Measurements from ENCODE around the gene ANAPC13.

The ANAPC13 gene

GRCh38 chr3:134472831-134473230 lies 13.0 kb downstream of the ANAPC13 start:
- TF ChIP-seq ZFX (IDR thresholded peaks at IDR 0.05): no peak
- no peak for TF ChIP-seq CTCF (conservative IDR thresholded peaks at IDR 0.05)

DNA sequence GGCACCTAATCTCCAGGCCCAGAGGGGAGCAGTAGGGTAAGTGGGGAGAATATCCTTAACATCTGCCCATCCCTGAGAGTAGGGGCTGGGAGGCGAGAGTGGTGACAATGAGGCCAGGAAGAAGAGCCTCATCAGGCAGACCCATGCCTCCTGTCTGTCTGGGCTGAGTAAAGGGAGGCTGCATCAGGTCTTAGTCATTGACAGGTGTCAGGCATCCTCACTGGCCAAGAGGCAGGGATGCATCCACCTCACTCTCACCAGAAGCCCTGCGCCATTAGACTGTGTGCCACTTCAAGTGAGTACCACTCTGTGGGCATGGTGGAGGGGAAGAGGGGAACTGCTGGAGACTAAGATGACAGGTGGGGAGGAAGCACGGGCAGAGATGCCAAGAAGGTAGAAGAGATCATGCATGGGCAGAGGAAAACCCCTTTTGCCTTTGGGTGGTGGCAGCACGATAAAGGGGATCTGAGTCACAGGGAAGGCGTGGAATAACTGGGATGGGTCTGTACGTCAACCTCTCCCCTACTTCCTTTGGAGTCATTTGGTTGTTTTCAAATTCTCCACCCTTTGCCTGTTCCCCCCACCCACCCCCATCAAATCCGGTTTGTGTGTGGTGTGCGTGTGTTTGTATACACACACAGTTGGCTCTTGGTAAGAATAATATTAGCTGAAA lies 14.1 kb downstream of the ANAPC13 start:
- TF ChIP-seq CTCF (conservative IDR thresholded peaks at IDR 0.05) (no peak), ZFX (IDR thresholded peaks at IDR 0.05) (no peak)
- no peak overlapping the region for H3K27ac ChIP-seq

More at GRCh38 chr3:134472831-134473230, 13.0 kb downstream of the ANAPC13 start:
- no peak overlapping the region for H3K27ac ChIP-seq

- no peak overlapping the region for H3K27ac ChIP-seq
- no peak for TF ChIP-seq ZFX (IDR thresholded peaks at IDR 0.05)
- no peak for TF ChIP-seq CTCF (conservative IDR thresholded peaks at IDR 0.05)
These were observed 17.3 kb downstream of the ANAPC13 start for GRCh38 chr3:134468519-134468918.

DNA sequence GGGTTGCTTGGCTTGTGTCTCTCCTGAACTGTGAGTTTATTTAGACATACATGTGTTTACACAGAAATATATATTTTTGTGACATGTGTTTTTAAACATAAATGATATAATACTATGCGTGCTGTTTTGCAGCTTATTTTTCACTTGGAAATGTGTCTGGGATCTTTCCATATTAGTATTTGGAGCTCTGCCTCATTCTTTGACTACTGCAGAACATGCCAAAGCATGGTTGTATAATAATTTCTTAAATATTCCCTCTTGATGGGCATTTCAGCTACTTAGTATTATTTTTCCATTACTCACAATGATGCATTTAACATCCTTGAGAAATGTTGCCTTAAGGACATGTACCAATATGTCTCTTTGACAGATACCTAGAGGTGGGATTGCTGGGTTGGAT lies 19.5 kb downstream of the ANAPC13 start:
- H3K27ac ChIP-seq: no peak overlapping the region
- no peak for TF ChIP-seq ZFX (IDR thresholded peaks at IDR 0.05)
- no peak for TF ChIP-seq CTCF (conservative IDR thresholded peaks at IDR 0.05)

- TF ChIP-seq ZFX (IDR thresholded peaks at IDR 0.05) (no peak), CTCF (conservative IDR thresholded peaks at IDR 0.05) (no peak)
- no peak overlapping the region for H3K27ac ChIP-seq
These were observed 21.0 kb downstream of the ANAPC13 start for GRCh38 chr3:134464689-134465365.

DNA sequence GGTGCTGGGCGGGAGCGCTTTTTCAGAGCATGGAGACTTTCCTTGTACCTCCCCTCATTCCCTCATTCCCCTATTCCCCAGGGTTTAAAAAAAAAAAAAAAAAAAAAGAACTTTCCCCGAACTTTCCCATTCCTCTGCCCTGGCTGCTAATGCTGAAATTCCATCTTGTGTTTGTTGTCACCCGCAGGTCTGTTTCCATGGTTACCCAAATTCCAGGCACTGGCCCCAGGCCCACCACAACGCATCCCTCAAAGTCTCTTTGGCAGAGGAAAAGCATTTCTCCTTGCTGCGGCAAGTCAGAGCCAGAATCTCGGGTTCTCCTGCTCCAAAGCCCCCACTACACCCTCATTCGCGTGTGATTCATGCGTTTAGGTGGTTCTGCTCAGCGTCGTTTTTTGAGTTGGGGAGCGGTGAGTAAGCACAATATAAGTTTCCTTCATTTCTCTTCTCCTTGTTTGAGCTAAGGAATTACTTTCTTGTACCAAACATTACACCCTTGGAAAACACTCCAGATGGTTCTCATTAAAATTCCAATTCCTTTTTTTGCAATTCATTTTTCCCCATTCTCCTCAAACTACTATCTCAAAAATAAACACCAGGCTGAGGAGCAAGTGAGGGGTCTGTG lies 21.6 kb downstream of the ANAPC13 start:
- TF ChIP-seq CTCF (conservative IDR thresholded peaks at IDR 0.05) (no peak), ZFX (IDR thresholded peaks at IDR 0.05) (no peak)
- no peak overlapping the region for H3K27ac ChIP-seq

DNA sequence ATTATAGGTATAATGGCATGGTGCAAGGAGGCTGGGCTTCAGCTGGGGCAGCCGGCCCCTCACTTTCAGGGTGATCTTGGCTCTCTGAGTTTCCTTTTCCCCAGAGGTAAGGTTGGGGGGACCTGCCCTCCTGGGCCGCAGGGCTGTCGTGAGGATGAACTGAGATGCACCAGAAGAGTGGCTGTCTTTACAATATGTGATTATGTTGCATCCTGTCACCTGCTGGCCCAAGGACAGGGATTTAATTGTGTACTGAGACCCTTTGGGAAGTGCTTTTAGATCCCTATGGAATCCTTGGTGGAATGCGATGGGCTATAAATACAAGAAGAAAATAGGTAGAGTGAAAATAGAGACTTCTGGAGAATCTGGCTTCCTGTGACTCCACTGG lies 22.1 kb downstream of the ANAPC13 start:
- H3K27ac ChIP-seq: no peak overlapping the region
- TF ChIP-seq CTCF (conservative IDR thresholded peaks at IDR 0.05) (no peak), ZFX (IDR thresholded peaks at IDR 0.05) (no peak)
